ENCODE results near the gene NT5DC4.

GRCh38 chr2:112755444-112755843 lies 34.6 kb downstream of the NT5DC4 start:
- TF ChIP-seq CTCF (IDR thresholded peaks at IDR 0.05) (no peak), POLR2A (IDR thresholded peaks at IDR 0.05) (no peak)

Measured in testis (tissue), 2 donors.